GM13976 (cell line): Measurements from ENCODE around the gene CCDC50.

ENCODE experiments used
- DNase-seq: peaks from one replicate; pipeline ENCODE4 v3.0.0; 2012; ENCODE audit warnings: low spot score
- in situ Hi-C: fragments of 300-500 bp; cut with MboI; formaldehyde crosslinking; loops from one replicate; pipeline ENCODE4 v1.12.0; 2022; ENCODE audit warnings: low sequenced_read_pairs, mixed read lengths, inconsistent platforms; ENCODE audit not compliant: unreplicated experiment
- TF ChIP-seq, protein P1 (sequence below): IDR thresholded peaks from 2 replicates; pipeline ENCODE4 v1.5.1; 2012; ENCODE audit warnings: borderline replicate concordance, mild to moderate bottlenecking; ENCODE audit not compliant: insufficient read depth; ENCODE audit errors: extremely low read depth, missing control alignments, control extremely low read depth

The CCDC50 gene

DNA sequence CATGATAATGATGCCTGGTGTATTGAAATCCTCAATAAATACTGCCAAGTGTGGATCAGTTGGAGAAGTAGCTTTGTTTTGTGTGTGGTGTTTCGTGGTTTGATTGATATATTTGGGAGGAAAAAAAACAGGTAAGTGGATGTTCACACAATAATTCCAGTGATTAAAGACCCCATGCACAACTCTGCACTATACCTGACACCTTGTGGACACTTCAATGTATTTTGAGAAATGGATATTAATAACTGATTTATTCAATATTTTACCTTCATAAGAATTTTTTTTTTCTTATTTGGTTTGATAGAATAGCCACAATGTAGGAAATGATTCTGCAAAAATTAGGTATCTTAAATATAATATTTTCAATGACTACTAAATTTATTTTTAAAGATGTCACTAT is 69.4 kb downstream of the CCDC50 start:
- in situ Hi-C loops: no loop called here
- TF ChIP-seq, protein P1, sequence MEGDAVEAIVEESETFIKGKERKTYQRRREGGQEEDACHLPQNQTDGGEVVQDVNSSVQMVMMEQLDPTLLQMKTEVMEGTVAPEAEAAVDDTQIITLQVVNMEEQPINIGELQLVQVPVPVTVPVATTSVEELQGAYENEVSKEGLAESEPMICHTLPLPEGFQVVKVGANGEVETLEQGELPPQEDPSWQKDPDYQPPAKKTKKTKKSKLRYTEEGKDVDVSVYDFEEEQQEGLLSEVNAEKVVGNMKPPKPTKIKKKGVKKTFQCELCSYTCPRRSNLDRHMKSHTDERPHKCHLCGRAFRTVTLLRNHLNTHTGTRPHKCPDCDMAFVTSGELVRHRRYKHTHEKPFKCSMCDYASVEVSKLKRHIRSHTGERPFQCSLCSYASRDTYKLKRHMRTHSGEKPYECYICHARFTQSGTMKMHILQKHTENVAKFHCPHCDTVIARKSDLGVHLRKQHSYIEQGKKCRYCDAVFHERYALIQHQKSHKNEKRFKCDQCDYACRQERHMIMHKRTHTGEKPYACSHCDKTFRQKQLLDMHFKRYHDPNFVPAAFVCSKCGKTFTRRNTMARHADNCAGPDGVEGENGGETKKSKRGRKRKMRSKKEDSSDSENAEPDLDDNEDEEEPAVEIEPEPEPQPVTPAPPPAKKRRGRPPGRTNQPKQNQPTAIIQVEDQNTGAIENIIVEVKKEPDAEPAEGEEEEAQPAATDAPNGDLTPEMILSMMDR: no peak
- no peak for DNase-seq

DNA sequence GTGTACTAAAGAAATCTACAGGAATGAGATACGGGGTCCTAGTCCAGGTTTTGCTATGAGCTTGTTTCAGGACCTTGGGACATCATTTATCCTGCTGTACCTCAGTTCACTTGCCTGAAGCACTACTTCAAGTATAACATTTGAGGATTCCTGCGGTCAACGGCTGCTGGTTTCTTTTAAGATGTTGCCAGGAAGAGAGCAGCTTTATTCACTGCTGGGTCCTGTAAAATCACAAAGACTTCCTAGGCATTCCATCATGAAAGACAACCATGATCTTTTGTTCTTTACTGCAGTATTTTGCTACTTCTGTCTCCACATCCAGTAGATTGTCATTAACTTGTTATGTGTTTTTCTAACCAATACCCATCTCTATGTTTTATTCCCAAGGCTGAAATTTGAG is 70.7 kb downstream of the CCDC50 start:
- TF ChIP-seq, protein P1: no peak
- in situ Hi-C loops: loop anchor here (10.0 kb wide), 1 partner anchor 255 kb away; no protein-coding TSS in a partner anchor

DNA sequence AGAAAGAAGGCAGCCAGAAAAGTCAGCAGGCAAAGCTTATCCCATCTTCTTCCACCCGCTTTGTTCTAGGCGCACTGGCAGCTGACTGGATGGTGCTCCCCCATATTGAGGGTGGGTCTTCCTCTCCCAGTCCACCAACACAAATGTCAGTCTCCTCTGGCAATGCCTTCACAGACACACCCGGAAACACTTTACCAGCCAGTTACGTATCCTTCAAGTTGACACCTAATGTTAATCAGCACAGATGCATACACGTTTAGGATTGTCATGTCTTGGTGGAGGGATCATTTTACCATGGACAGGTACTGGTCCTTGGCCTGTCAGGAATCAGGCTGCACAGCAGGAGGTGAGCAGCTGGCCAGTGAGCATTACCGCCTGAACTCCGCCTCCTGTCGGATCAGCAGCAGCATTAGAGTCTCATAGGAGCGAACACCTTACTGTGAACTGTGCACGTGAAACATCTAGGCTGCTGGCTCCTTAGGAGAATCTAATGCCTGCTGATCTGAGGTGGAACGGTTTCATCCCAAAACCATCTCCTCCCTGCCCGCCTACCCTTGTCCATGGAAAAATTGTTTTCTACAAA is 72.7 kb downstream of the CCDC50 start:
- no peak for DNase-seq
- in situ Hi-C loops: loop anchor here (10.0 kb wide), 1 partner anchor 257 kb away; no protein-coding TSS in a partner anchor
- TF ChIP-seq, protein P1: no peak

More for the DNA sequence above, 70.7 kb downstream of the CCDC50 start:
- DNase-seq: no peak

DNA sequence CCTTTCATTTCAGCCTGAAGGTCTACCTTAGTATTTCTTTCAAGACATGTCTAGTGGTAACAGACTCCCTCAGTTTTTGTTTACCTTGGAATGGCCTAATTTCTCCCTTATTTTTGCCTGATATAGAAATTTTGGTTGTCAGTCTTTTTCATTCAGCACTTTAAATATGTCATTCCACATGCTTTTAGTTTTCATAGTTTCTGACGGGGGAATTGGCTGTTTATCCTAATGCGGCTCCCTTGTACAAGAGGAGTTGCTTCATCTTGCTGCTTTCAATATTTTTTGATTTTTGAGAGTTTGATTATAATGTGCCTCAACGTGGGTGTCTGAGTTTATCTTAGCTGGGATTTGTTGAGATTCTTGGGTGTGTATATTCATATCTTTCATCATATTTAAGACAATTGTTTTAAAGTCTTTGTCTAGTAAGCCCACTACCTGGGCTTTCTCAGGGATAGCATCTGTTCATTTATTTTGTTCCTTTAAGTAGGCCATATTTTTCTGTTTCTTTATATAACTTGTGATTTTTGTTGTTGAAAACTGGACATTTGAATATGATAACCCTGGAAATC is 80.7 kb downstream of the CCDC50 start:
- TF ChIP-seq, protein P1: no peak
- in situ Hi-C loops: loop anchor here (10.0 kb wide), 2 partner anchors 265 to 1025 kb away; no protein-coding TSS in a partner anchor
- no peak for DNase-seq

DNA sequence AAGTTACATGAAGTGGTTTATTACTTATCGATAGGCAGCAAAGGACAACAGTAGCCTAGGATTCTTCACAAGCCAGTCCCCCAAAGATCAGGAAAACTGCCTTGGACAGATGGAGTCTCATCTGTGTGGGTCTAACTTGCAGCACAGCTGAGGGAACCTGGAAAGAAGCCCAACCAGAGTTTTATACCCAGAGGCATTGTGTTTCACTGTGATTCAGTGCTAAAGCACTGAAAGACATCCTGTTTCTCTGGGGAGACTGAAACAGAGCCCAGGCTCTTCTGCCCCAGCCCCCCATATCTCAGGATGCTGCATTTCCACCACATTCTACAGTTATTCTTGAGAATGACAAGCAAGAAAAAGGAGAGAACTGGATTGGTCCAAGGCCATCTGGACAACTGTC is 83.6 kb downstream of the CCDC50 start:
- TF ChIP-seq, protein P1: no peak
- in situ Hi-C loops: loop anchor here (10.0 kb wide), 1 partner anchor 1022 kb away; no protein-coding TSS in a partner anchor
- DNase-seq: no peak

DNA sequence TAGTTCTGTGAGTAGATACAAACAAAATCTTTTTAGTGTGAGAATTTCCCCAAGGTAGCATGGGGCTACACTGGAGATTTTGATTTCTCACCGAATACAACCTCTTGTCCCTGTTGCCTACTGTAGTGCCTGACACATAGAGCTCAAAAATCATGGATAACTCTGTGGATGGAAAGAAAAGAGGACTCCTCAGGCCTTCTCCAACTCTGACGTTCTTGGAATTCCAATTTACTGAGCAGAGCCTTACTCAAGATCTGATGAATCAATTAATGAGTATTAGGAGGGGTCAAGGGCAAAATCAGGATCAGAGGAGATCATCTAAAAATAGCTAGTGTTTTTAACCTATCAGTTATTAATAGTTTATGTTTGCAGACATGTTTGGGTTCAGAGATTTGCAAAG is 85.1 kb downstream of the CCDC50 start:
- TF ChIP-seq, protein P1: no peak
- in situ Hi-C loops: loop anchor here (10.0 kb wide), 1 partner anchor 1021 kb away; no protein-coding TSS in a partner anchor
- DNase-seq: no peak
